ENCODE results near the gene SLC39A9. TPM values are rescaled to one million over a fixed set of nuclear protein-coding genes. Genes with fewer than 3 reads are reported as not detected.

Gene SLC39A9
- total and polyA plus RNA-seq, 2 experiments from 2014 or later = 17.7 to 48.1 TPM

DNA sequence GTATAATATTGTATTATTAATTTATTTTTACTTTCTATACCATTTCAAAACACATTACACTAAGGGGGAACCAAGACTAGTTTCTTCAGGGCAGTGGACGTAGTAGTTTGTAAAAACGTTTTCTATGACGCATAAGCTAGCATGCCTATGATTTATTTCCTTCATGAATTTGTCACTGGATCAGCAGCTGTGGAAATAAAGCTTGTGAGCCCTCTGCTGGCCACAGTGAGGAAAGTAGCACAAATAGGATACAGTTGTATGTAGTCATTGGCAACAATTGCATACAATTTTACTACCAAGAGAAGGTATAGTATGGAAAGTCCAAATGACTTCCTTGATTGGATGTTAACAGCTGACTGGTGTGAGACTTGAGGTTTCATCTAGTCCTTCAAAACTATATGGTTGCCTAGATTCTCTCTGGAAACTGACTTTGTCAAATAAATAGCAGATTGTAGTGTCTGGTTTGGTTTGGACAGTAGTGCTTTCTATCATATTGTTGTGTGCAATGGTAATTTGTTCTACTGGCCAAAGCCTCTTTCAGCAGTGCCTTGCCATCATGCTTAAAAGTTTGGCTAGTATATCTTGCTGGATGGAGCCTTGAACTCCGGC lies 61.7 kb downstream of the SLC39A9 start:
- TF ChIP-seq ZNF114 (CRISPR knock-in tag; IDR thresholded peaks at IDR 0.05) (no peak), JUNB (IDR thresholded peaks at IDR 0.05; ENCODE audit: unreplicated experiment) (no peak), ZNF331 (CRISPR knock-in tag; IDR thresholded peaks at IDR 0.05; ENCODE audit: low read depth) (no peak), CTCF (conservative IDR thresholded peaks at IDR 0.05; ENCODE audit: low read depth in 2 of 2) (peak; percentile 84 to 85), POLR2AphosphoS5 (IDR thresholded peaks at IDR 0.05; ENCODE audit: low read depth) (no peak)
- Histone ChIP-seq H3K79me2 (replicated peaks; ENCODE audit: insufficient read depth) (no peaks in the 10 kb centered on the region), H3K9me2 (ENCODE audit: insufficient read depth) (no peaks in the 10 kb centered on the region), H4K20me1 (replicated peaks; ENCODE audit: insufficient read depth) (no peaks in the 10 kb centered on the region; the same call in 1 of the 2 replicates), H2AFZ (no peak overlapping the region), H3F3A (replicated peaks; ENCODE audit: low read depth) (no peaks in the 10 kb centered on the region), H3K27me3 (ENCODE audit: insufficient read depth) (no peaks in the 10 kb centered on the region), H3K27ac (ENCODE audit: low read depth) (no peak overlapping the region), H3K4me1 (ENCODE audit: insufficient read depth) (no peaks in the 10 kb centered on the region), H3K4me2 (no peak overlapping the region), H3K36me3 (ENCODE audit: insufficient read depth) (peaks cover 10% of the 10 kb centered on the region; the same call in 1 of the 2 replicates), H3K4me3 (no peak overlapping the region)
- DNase-seq (ENCODE audit: low spot score) (peak; percentile 63), ATAC-seq (peak; percentile 65)
- peaks cover 13% of the 10 kb centered on the region; the same call in 2 of the 3 replicates for H3K36me3 Mint-ChIP-seq (ENCODE audit: low read depth)
- H3K27me3 Mint-ChIP-seq (ENCODE audit: insufficient read depth, low read depth, poor library complexity) = no peaks in the 10 kb centered on the region
- no peak overlapping the region for H3K27ac Mint-ChIP-seq
- H3K4me3 Mint-ChIP-seq = no peak overlapping the region
- no peaks in the 10 kb centered on the region for H3K9me3 Mint-ChIP-seq
- H3K4me1 Mint-ChIP-seq = no peaks in the 10 kb centered on the region

DNA sequence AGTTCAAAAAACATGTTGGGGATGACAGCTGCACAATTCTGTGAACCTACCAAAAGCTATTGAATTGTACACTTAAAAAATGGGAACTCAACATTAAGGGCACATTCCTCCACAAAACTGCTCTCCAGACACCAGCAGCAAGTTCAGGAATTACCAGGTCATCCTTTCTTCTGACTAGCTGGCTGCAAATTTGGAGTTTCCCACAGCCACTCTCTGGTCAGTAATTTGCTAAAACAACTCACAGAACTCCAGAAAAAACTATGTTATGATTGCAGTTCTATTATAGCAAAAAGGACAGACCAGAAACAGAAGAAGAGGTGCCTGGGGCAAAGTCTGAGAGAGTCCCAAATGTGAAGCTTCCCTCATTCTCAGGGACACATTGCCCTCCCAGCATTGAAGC lies 65.9 kb downstream of the SLC39A9 start:
- Mint-ChIP-seq H3K4me3 (no peak overlapping the region), H3K9me3 (no peaks in the 10 kb centered on the region), H3K27ac (no peak overlapping the region), H3K36me3 (ENCODE audit: low read depth) (no peaks in the 10 kb centered on the region), H3K27me3 (ENCODE audit: insufficient read depth, low read depth, poor library complexity) (no peaks in the 10 kb centered on the region), H3K4me1 (no peaks in the 10 kb centered on the region)
- H3K36me3 ChIP-seq (ENCODE audit: insufficient read depth) = no peaks in the 10 kb centered on the region
- H3K27ac ChIP-seq (ENCODE audit: low read depth) = no peak overlapping the region
- no peaks in the 10 kb centered on the region for H3K79me2 ChIP-seq (replicated peaks; ENCODE audit: insufficient read depth)
- ATAC-seq (no peak), DNase-seq (ENCODE audit: low spot score) (no peak)
- H3K27me3 ChIP-seq (ENCODE audit: insufficient read depth) = no peaks in the 10 kb centered on the region
- H2AFZ ChIP-seq = no peak overlapping the region
- H3F3A ChIP-seq (replicated peaks; ENCODE audit: low read depth) = no peaks in the 10 kb centered on the region
- no peak overlapping the region for H3K4me3 ChIP-seq
- no peak overlapping the region for H3K4me2 ChIP-seq
- no peaks in the 10 kb centered on the region for H4K20me1 ChIP-seq (replicated peaks; ENCODE audit: insufficient read depth)
- no peaks in the 10 kb centered on the region for H3K4me1 ChIP-seq (ENCODE audit: insufficient read depth)
- no peaks in the 10 kb centered on the region for H3K9me2 ChIP-seq (ENCODE audit: insufficient read depth)
- no peak for TF ChIP-seq NANOG (IDR thresholded peaks at IDR 0.05; ENCODE audit: borderline replicate concordance)
- TF ChIP-seq, protein P1, sequence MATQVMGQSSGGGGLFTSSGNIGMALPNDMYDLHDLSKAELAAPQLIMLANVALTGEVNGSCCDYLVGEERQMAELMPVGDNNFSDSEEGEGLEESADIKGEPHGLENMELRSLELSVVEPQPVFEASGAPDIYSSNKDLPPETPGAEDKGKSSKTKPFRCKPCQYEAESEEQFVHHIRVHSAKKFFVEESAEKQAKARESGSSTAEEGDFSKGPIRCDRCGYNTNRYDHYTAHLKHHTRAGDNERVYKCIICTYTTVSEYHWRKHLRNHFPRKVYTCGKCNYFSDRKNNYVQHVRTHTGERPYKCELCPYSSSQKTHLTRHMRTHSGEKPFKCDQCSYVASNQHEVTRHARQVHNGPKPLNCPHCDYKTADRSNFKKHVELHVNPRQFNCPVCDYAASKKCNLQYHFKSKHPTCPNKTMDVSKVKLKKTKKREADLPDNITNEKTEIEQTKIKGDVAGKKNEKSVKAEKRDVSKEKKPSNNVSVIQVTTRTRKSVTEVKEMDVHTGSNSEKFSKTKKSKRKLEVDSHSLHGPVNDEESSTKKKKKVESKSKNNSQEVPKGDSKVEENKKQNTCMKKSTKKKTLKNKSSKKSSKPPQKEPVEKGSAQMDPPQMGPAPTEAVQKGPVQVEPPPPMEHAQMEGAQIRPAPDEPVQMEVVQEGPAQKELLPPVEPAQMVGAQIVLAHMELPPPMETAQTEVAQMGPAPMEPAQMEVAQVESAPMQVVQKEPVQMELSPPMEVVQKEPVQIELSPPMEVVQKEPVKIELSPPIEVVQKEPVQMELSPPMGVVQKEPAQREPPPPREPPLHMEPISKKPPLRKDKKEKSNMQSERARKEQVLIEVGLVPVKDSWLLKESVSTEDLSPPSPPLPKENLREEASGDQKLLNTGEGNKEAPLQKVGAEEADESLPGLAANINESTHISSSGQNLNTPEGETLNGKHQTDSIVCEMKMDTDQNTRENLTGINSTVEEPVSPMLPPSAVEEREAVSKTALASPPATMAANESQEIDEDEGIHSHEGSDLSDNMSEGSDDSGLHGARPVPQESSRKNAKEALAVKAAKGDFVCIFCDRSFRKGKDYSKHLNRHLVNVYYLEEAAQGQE (IDR thresholded peaks at IDR 0.05; ENCODE audit: unreplicated experiment) = no peak
- TF ChIP-seq, protein P2, sequence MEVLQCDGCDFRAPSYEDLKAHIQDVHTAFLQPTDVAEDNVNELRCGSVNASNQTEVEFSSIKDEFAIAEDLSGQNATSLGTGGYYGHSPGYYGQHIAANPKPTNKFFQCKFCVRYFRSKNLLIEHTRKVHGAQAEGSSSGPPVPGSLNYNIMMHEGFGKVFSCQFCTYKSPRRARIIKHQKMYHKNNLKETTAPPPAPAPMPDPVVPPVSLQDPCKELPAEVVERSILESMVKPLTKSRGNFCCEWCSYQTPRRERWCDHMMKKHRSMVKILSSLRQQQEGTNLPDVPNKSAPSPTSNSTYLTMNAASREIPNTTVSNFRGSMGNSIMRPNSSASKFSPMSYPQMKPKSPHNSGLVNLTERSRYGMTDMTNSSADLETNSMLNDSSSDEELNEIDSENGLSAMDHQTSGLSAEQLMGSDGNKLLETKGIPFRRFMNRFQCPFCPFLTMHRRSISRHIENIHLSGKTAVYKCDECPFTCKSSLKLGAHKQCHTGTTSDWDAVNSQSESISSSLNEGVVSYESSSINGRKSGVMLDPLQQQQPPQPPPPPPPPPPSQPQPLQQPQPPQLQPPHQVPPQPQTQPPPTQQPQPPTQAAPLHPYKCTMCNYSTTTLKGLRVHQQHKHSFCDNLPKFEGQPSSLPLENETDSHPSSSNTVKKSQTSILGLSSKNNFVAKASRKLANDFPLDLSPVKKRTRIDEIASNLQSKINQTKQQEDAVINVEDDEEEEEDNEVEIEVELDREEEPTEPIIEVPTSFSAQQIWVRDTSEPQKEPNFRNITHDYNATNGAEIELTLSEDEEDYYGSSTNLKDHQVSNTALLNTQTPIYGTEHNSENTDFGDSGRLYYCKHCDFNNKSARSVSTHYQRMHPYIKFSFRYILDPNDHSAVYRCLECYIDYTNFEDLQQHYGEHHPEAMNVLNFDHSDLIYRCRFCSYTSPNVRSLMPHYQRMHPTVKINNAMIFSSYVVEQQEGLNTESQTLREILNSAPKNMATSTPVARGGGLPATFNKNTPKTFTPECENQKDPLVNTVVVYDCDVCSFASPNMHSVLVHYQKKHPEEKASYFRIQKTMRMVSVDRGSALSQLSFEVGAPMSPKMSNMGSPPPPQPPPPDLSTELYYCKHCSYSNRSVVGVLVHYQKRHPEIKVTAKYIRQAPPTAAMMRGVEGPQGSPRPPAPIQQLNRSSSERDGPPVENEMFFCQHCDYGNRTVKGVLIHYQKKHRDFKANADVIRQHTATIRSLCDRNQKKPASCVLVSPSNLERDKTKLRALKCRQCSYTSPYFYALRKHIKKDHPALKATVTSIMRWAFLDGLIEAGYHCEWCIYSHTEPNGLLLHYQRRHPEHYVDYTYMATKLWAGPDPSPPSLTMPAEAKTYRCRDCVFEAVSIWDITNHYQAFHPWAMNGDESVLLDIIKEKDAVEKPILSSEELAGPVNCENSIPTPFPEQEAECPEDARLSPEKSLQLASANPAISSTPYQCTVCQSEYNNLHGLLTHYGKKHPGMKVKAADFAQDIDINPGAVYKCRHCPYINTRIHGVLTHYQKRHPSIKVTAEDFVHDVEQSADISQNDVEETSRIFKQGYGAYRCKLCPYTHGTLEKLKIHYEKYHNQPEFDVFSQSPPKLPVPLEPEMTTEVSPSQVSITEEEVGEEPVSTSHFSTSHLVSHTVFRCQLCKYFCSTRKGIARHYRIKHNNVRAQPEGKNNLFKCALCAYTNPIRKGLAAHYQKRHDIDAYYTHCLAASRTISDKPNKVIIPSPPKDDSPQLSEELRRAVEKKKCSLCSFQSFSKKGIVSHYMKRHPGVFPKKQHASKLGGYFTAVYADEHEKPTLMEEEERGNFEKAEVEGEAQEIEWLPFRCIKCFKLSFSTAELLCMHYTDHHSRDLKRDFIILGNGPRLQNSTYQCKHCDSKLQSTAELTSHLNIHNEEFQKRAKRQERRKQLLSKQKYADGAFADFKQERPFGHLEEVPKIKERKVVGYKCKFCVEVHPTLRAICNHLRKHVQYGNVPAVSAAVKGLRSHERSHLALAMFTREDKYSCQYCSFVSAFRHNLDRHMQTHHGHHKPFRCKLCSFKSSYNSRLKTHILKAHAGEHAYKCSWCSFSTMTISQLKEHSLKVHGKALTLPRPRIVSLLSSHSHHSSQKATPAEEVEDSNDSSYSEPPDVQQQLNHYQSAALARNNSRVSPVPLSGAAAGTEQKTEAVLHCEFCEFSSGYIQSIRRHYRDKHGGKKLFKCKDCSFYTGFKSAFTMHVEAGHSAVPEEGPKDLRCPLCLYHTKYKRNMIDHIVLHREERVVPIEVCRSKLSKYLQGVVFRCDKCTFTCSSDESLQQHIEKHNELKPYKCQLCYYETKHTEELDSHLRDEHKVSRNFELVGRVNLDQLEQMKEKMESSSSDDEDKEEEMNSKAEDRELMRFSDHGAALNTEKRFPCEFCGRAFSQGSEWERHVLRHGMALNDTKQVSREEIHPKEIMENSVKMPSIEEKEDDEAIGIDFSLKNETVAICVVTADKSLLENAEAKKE (CRISPR knock-in tag; IDR thresholded peaks at IDR 0.05) = no peak
- TF ChIP-seq ZNF331 (CRISPR knock-in tag; IDR thresholded peaks at IDR 0.05; ENCODE audit: low read depth) = no peak
- no peak for TF ChIP-seq POLR2AphosphoS5 (IDR thresholded peaks at IDR 0.05; ENCODE audit: low read depth)
- no peak for TF ChIP-seq CREB1 (CRISPR knock-in tag; IDR thresholded peaks at IDR 0.05; ENCODE audit: low read depth)
- TF ChIP-seq EZH2 (IDR thresholded peaks at IDR 0.05; ENCODE audit: low read depth, unreplicated experiment) = no peak

All from GM23338 (cell line).